GF-D8 (cell line): ENCODE results near the gene SCYL2.
"Not testable (repeated sequence)": the region's sequence is repeated elsewhere in the genome, so short reads cannot be mapped to it uniquely, and the experiment has no call there.

ENCODE experiments used
- DNase-seq: peaks from one replicate; lab custom pipeline; 2025; lab: John Stamatoyannopoulos, UW

Gene SCYL2

GRCh38 chr12:100266835-100267602 is at the start of gene SCYL2, which contains the start of gene DEPDC4:
TSS of gene SCYL2 (plus strand) at chr12:100267177. CDS start at chr12:100282971, 15,794 bp downstream.
TSS of gene DEPDC4 (minus strand) at chr12:100267079. CDS start at chr12:100267076, 3 bp downstream.
- peak; percentile 93 for DNase-seq

- no peak for DNase-seq
Measured at GRCh38 chr12:100219328-100220109, 47.5 kb upstream of the SCYL2 start.

GRCh38 chr12:100221523-100221922 is 45.5 kb upstream of the SCYL2 start:
- DNase-seq: no peak

- DNase-seq: not testable (repeated sequence)
Measured at GRCh38 chr12:100222173-100222572, 44.8 kb upstream of the SCYL2 start.

GRCh38 chr12:100225491-100225890 is 41.5 kb upstream of the SCYL2 start:
- no peak for DNase-seq

- peak; percentile 48 for DNase-seq
Measured at GRCh38 chr12:100229036-100229635, 37.8 kb upstream of the SCYL2 start.

- peak; percentile 48 for DNase-seq
Measured at GRCh38 chr12:100229876-100230275, 37.1 kb upstream of the SCYL2 start.

- not testable (repeated sequence) for DNase-seq
Measured at GRCh38 chr12:100231873-100232272, 35.1 kb upstream of the SCYL2 start.

GRCh38 chr12:100234166-100234565 is 32.8 kb upstream of the SCYL2 start:
- DNase-seq: no peak

GRCh38 chr12:100234591-100235304 is 32.2 kb upstream of the SCYL2 start:
- no peak for DNase-seq

- DNase-seq: no peak
Measured at GRCh38 chr12:100238801-100239200, 28.2 kb upstream of the SCYL2 start.

- DNase-seq: no peak
Measured at GRCh38 chr12:100239589-100239988, 27.4 kb upstream of the SCYL2 start.

- DNase-seq: no peak
Measured at GRCh38 chr12:100243137-100243536, 23.8 kb upstream of the SCYL2 start.

GRCh38 chr12:100247765-100248164 is 19.2 kb upstream of the SCYL2 start:
- DNase-seq: no peak

- DNase-seq: no peak
Measured at GRCh38 chr12:100248886-100249285, 18.1 kb upstream of the SCYL2 start.

GRCh38 chr12:100249941-100250340 is 17.0 kb upstream of the SCYL2 start:
- DNase-seq: no peak

- no peak for DNase-seq
Measured at GRCh38 chr12:100251917-100252316, 15.1 kb upstream of the SCYL2 start.

GRCh38 chr12:100253437-100253836 is 13.5 kb upstream of the SCYL2 start:
- no peak for DNase-seq

- no peak for DNase-seq
Measured at GRCh38 chr12:100254876-100255275, 12.1 kb upstream of the SCYL2 start.

GRCh38 chr12:100258127-100258526 is 8.8 kb upstream of the SCYL2 start:
- DNase-seq: no peak

GRCh38 chr12:100263131-100263530 is 3.8 kb upstream of the SCYL2 start:
- no peak for DNase-seq

GRCh38 chr12:100265107-100265506 is 1.9 kb upstream of the SCYL2 start:
- not testable (repeated sequence) for DNase-seq
